Stimulated activated naive B cell treated with anti-CD40 and anti-IgM and Interleukin-4, amounts not matched to agents 10 μg/mL and 1 μg/mL and 100 μg/mL, for 72 hours (primary cell): ENCODE measurements around the gene DGCR8.

ENCODE experiments used
- ATAC-seq, 2 donors: fragments of 150-1000 bp; cut with Tn5 transposase; replicated peaks; 2 replicates each; pipeline ENCODE4 v1.10.0; 2021; ENCODE audit warnings: moderate library complexity in 1 of 2
- DNase-seq: peaks from one replicate; pipeline ENCODE4 v3.0.0; 2021
- H3K27ac Mint-ChIP-seq: one replicate; pipeline ENCODE4 v1.8.0; 2022; ENCODE audit warnings: mild to moderate bottlenecking, mixed read lengths
- H3K27me3 Mint-ChIP-seq, 2 donors: one replicate each; pipeline ENCODE4 v1.8.0; 2022; ENCODE audit warnings: mixed read lengths in 2 of 2
- H3K36me3 Mint-ChIP-seq, 2 donors: one replicate each; pipeline ENCODE4 v1.8.0; 2022; ENCODE audit warnings: mixed read lengths in 2 of 2, mild to moderate bottlenecking in 1 of 2
- H3K4me1 Mint-ChIP-seq, 2 donors: one replicate each; pipeline ENCODE4 v1.8.0; 2022; ENCODE audit warnings: mixed read lengths in 2 of 2, mild to moderate bottlenecking in 1 of 2
- H3K4me3 Mint-ChIP-seq, 2 donors: one replicate each; pipeline ENCODE4 v1.8.0; 2022; ENCODE audit warnings: mild to moderate bottlenecking in 2 of 2, mixed read lengths in 2 of 2, moderate library complexity in 1 of 2
- H3K9me3 Mint-ChIP-seq, 2 donors: one replicate each; pipeline ENCODE4 v1.8.0; 2022; ENCODE audit warnings: mixed read lengths in 2 of 2, mild to moderate bottlenecking in 1 of 2

The DGCR8 gene

GRCh38 chr22:20087319-20088262 lies 7.5 kb downstream of the DGCR8 start:
- ATAC-seq = no peak
- Mint-ChIP-seq H3K27me3 (no peaks in the 10 kb centered on the region), H3K27ac (no peak overlapping the region), H3K36me3 (peaks cover 48 to 70% of the 10 kb centered on the region in 2 donors), H3K4me3 (no peak overlapping the region), H3K9me3 (no peaks in the 10 kb centered on the region), H3K4me1 (peaks cover 24% of the 10 kb centered on the region in 2 donors)
- no peak for DNase-seq

GRCh38 chr22:20088263-20088648 lies 8.2 kb downstream of the DGCR8 start:
- no peak overlapping the region for H3K27ac Mint-ChIP-seq

GRCh38 chr22:20089226-20089976 lies 9.4 kb downstream of the DGCR8 start:
- H3K4me1 Mint-ChIP-seq = peaks cover 5 to 10% of the 10 kb centered on the region in 2 donors
- H3K27me3 Mint-ChIP-seq = no peaks in the 10 kb centered on the region
- no peak overlapping the region for H3K4me3 Mint-ChIP-seq
- no peak for ATAC-seq
- no peaks in the 10 kb centered on the region for H3K9me3 Mint-ChIP-seq
- H3K36me3 Mint-ChIP-seq = peaks cover 52 to 73% of the 10 kb centered on the region in 2 donors
- H3K27ac Mint-ChIP-seq = no peak overlapping the region
- DNase-seq = no peak

More at GRCh38 chr22:20088263-20088648, 8.2 kb downstream of the DGCR8 start:
- Mint-ChIP-seq H3K4me3 (no peak overlapping the region), H3K4me1 (peaks cover 17 to 19% of the 10 kb centered on the region in 2 donors), H3K27me3 (no peaks in the 10 kb centered on the region), H3K36me3 (peaks cover 48 to 65% of the 10 kb centered on the region in 2 donors), H3K9me3 (no peaks in the 10 kb centered on the region)
- no peak for DNase-seq
- ATAC-seq = no peak

- Mint-ChIP-seq H3K4me3 (no peak overlapping the region), H3K9me3 (no peaks in the 10 kb centered on the region), H3K4me1 (peaks cover 0 to 8% of the 10 kb centered on the region in 2 donors), H3K36me3 (peaks cover 55 to 75% of the 10 kb centered on the region in 2 donors), H3K27me3 (no peaks in the 10 kb centered on the region), H3K27ac (no peak overlapping the region)
- no peak for DNase-seq
- ATAC-seq = no peak
Measured at GRCh38 chr22:20089977-20090729, 10.1 kb downstream of the DGCR8 start.

- no peak overlapping the region for H3K27ac Mint-ChIP-seq
- H3K36me3 Mint-ChIP-seq = peaks cover 57 to 76% of the 10 kb centered on the region in 2 donors
- H3K9me3 Mint-ChIP-seq = no peaks in the 10 kb centered on the region
- H3K4me1 Mint-ChIP-seq = peaks cover 0 to 8% of the 10 kb centered on the region in 2 donors
- no peaks in the 10 kb centered on the region for H3K27me3 Mint-ChIP-seq
- no peak for DNase-seq
- ATAC-seq = no peak
- no peak overlapping the region for H3K4me3 Mint-ChIP-seq
Measured at GRCh38 chr22:20090730-20091240, 10.7 kb downstream of the DGCR8 start.

- Mint-ChIP-seq H3K27me3 (no peaks in the 10 kb centered on the region), H3K27ac (no peak overlapping the region), H3K4me3 (no peak overlapping the region), H3K36me3 (peaks cover 57 to 75% of the 10 kb centered on the region in 2 donors), H3K9me3 (peaks cover 2 to 4% of the 10 kb centered on the region in 2 donors), H3K4me1 (peaks cover 0 to 6% of the 10 kb centered on the region in 2 donors)
- DNase-seq = no peak
- no peak for ATAC-seq
Measured at GRCh38 chr22:20091690-20092476, 11.8 kb downstream of the DGCR8 start.

GRCh38 chr22:20092477-20092854 lies 12.4 kb downstream of the DGCR8 start:
- ATAC-seq = no peak
- H3K4me3 Mint-ChIP-seq = no peak overlapping the region

GRCh38 chr22:20093418-20094196 lies 13.6 kb downstream of the DGCR8 start:
- no peaks in the 10 kb centered on the region for H3K4me1 Mint-ChIP-seq
- peaks cover 2 to 4% of the 10 kb centered on the region in 2 donors for H3K9me3 Mint-ChIP-seq
- no peaks in the 10 kb centered on the region for H3K27me3 Mint-ChIP-seq
- H3K4me3 Mint-ChIP-seq = no peak overlapping the region
- peaks cover 59 to 79% of the 10 kb centered on the region in 2 donors for H3K36me3 Mint-ChIP-seq
- no peak for ATAC-seq
- DNase-seq = no peak
- no peak overlapping the region for H3K27ac Mint-ChIP-seq

More at GRCh38 chr22:20092477-20092854, 12.4 kb downstream of the DGCR8 start:
- Mint-ChIP-seq H3K9me3 (peaks cover 2 to 4% of the 10 kb centered on the region in 2 donors), H3K27me3 (no peaks in the 10 kb centered on the region), H3K36me3 (peaks cover 57 to 75% of the 10 kb centered on the region in 2 donors), H3K27ac (peak overlapping the region; percentile 38), H3K4me1 (peaks cover 0 to 3% of the 10 kb centered on the region in 2 donors)
- no peak for DNase-seq

- no peak for DNase-seq
- Mint-ChIP-seq H3K4me3 (no peak overlapping the region), H3K27ac (no peak overlapping the region), H3K36me3 (peaks cover 59 to 80% of the 10 kb centered on the region in 2 donors), H3K9me3 (peaks cover 2 to 4% of the 10 kb centered on the region in 2 donors), H3K4me1 (no peaks in the 10 kb centered on the region), H3K27me3 (no peaks in the 10 kb centered on the region)
- no peak for ATAC-seq
Measured at GRCh38 chr22:20094197-20094807, 14.3 kb downstream of the DGCR8 start.

- H3K4me1 Mint-ChIP-seq = no peaks in the 10 kb centered on the region
- H3K36me3 Mint-ChIP-seq = peaks cover 57 to 79% of the 10 kb centered on the region in 2 donors
- no peak overlapping the region for H3K4me3 Mint-ChIP-seq
Measured at GRCh38 chr22:20095521-20095920, 15.5 kb downstream of the DGCR8 start.

GRCh38 chr22:20096574-20097420 lies 16.8 kb downstream of the DGCR8 start:
- ATAC-seq = no peak
- Mint-ChIP-seq H3K9me3 (peaks cover 2 to 4% of the 10 kb centered on the region in 2 donors), H3K4me1 (peaks cover 0 to 2% of the 10 kb centered on the region in 2 donors), H3K4me3 (no peak overlapping the region), H3K36me3 (peaks cover 48 to 78% of the 10 kb centered on the region in 2 donors), H3K27ac (no peak overlapping the region), H3K27me3 (no peaks in the 10 kb centered on the region)
- no peak for DNase-seq

More at GRCh38 chr22:20095521-20095920, 15.5 kb downstream of the DGCR8 start:
- H3K27me3 Mint-ChIP-seq = no peaks in the 10 kb centered on the region
- no peak overlapping the region for H3K27ac Mint-ChIP-seq
- H3K9me3 Mint-ChIP-seq = peaks cover 2 to 4% of the 10 kb centered on the region in 2 donors
- ATAC-seq (no peak), DNase-seq (no peak)
